ENCODE data around the gene PIP4K2B. TPM values are rescaled to one million over a fixed set of nuclear protein-coding genes. Genes with fewer than 3 reads are reported as not detected.

The PIP4K2B gene
- total and polyA plus RNA-seq, 4 donors = 66.1 to 198 (median 137) TPM

GRCh38 chr17:38752308-38753070 is 46.9 kb downstream of the PIP4K2B start, which contains the start of gene PSMB3:
Gene PSMB3, plus strand, starts transcription at chr17:38752741. Its CDS starts 86 bp downstream, at chr17:38752827.
- WGBS (ENCODE audit: insufficient coverage) = under 1% methylated on average over 44 of the region's 44 CpGs
- Histone ChIP-seq H3K36me3 (ENCODE audit: control insufficient read depth, insufficient read depth, low read length) (peaks cover 24% of the 10 kb centered on the region), H3K4me3 (ENCODE audit: low read depth, low read length) (peak within 1 kb of the TSS; percentile 97), H3K4me1 (ENCODE audit: control insufficient read depth, insufficient read depth, low read length) (peaks cover 46% of the 10 kb centered on the region), H3K9me3 (ENCODE audit: control insufficient read depth, insufficient read depth, low read length) (no peaks in the 10 kb centered on the region), H3K27me3 (ENCODE audit: control insufficient read depth, insufficient read depth, low read length) (no peaks in the 10 kb centered on the region), H3K27ac (ENCODE audit: low read depth, low read length) (peak within 1 kb of the TSS; percentile 93)
- peak; percentile 97 to 100 (median 99) for DNase-seq (ENCODE audit: low read depth in 4 of 6, low spot score in 6 of 6)

- WGBS (ENCODE audit: insufficient coverage) = 0% methylated on average over 44 of the region's 44 CpGs
- Histone ChIP-seq H3K36me3 (ENCODE audit: control insufficient read depth, insufficient read depth, low read length) (peaks cover 21% of the 10 kb centered on the region), H3K4me1 (ENCODE audit: control insufficient read depth, insufficient read depth, low read length) (peaks cover 50% of the 10 kb centered on the region), H3K27ac (ENCODE audit: low read depth, low read length) (peak overlapping the region; percentile 93), H3K4me3 (ENCODE audit: low read depth, low read length) (peak overlapping the region; percentile 97), H3K27me3 (ENCODE audit: control insufficient read depth, insufficient read depth, low read length) (no peaks in the 10 kb centered on the region), H3K9me3 (ENCODE audit: control insufficient read depth, insufficient read depth, low read length) (no peaks in the 10 kb centered on the region)
- peak in 2 of 6 donors; percentile 96 to 97 for DNase-seq (ENCODE audit: low read depth in 4 of 6, low spot score in 6 of 6)
Observed at GRCh38 chr17:38751808-38752307, 47.5 kb downstream of the PIP4K2B start.

- peaks cover 56% of the 10 kb centered on the region for H3K4me1 ChIP-seq (ENCODE audit: control insufficient read depth, insufficient read depth, low read length)
- H3K27me3 ChIP-seq (ENCODE audit: control insufficient read depth, insufficient read depth, low read length) = no peaks in the 10 kb centered on the region
- H3K36me3 ChIP-seq (ENCODE audit: control insufficient read depth, insufficient read depth, low read length) = peaks cover 15% of the 10 kb centered on the region
- WGBS (ENCODE audit: insufficient coverage) = 9% methylated on average over 6 of the region's 10 CpGs
- H3K9me3 ChIP-seq (ENCODE audit: control insufficient read depth, insufficient read depth, low read length) = no peaks in the 10 kb centered on the region
- peak overlapping the region; percentile 93 for H3K27ac ChIP-seq (ENCODE audit: low read depth, low read length)
- DNase-seq (ENCODE audit: low read depth in 4 of 6, low spot score in 6 of 6) = no peak
- peak overlapping the region; percentile 97 for H3K4me3 ChIP-seq (ENCODE audit: low read depth, low read length)
Observed at GRCh38 chr17:38751144-38751807, 48.1 kb downstream of the PIP4K2B start.

GRCh38 chr17:38750312-38751121 is 48.8 kb downstream of the PIP4K2B start:
- peaks cover 7% of the 10 kb centered on the region for H3K36me3 ChIP-seq (ENCODE audit: control insufficient read depth, insufficient read depth, low read length)
- H3K9me3 ChIP-seq (ENCODE audit: control insufficient read depth, insufficient read depth, low read length) = no peaks in the 10 kb centered on the region
- peak overlapping the region; percentile 97 for H3K4me3 ChIP-seq (ENCODE audit: low read depth, low read length)
- H3K4me1 ChIP-seq (ENCODE audit: control insufficient read depth, insufficient read depth, low read length) = peaks cover 63% of the 10 kb centered on the region
- peak in 2 of 6 donors; percentile 70 to 91 for DNase-seq (ENCODE audit: low read depth in 4 of 6, low spot score in 6 of 6)
- H3K27me3 ChIP-seq (ENCODE audit: control insufficient read depth, insufficient read depth, low read length) = no peaks in the 10 kb centered on the region
- peak overlapping the region; percentile 93 for H3K27ac ChIP-seq (ENCODE audit: low read depth, low read length)
- WGBS (ENCODE audit: insufficient coverage) = 9% methylated on average over 25 of the region's 28 CpGs

- H3K9me3 ChIP-seq (ENCODE audit: control insufficient read depth, insufficient read depth, low read length) = no peaks in the 10 kb centered on the region
- peak overlapping the region; percentile 97 for H3K4me3 ChIP-seq (ENCODE audit: low read depth, low read length)
- H3K4me1 ChIP-seq (ENCODE audit: control insufficient read depth, insufficient read depth, low read length) = peaks cover 68% of the 10 kb centered on the region
- peaks cover 2% of the 10 kb centered on the region for H3K36me3 ChIP-seq (ENCODE audit: control insufficient read depth, insufficient read depth, low read length)
- H3K27ac ChIP-seq (ENCODE audit: low read depth, low read length) = peak overlapping the region; percentile 93
- DNase-seq (ENCODE audit: low read depth in 4 of 6, low spot score in 6 of 6) = no peak
- 0% methylated on average over 10 of the region's 12 CpGs for WGBS (ENCODE audit: insufficient coverage)
- no peaks in the 10 kb centered on the region for H3K27me3 ChIP-seq (ENCODE audit: control insufficient read depth, insufficient read depth, low read length)
Observed at GRCh38 chr17:38750044-38750311, 49.4 kb downstream of the PIP4K2B start.

GRCh38 chr17:38749223-38750043 is 49.9 kb downstream of the PIP4K2B start:
- WGBS (ENCODE audit: insufficient coverage) = under 1% methylated on average over 79 of the region's 79 CpGs
- H3K4me3 ChIP-seq (ENCODE audit: low read depth, low read length) = peak overlapping the region; percentile 97
- no peaks in the 10 kb centered on the region for H3K36me3 ChIP-seq (ENCODE audit: control insufficient read depth, insufficient read depth, low read length)
- peak overlapping the region; percentile 93 for H3K27ac ChIP-seq (ENCODE audit: low read depth, low read length)
- H3K27me3 ChIP-seq (ENCODE audit: control insufficient read depth, insufficient read depth, low read length) = no peaks in the 10 kb centered on the region
- H3K4me1 ChIP-seq (ENCODE audit: control insufficient read depth, insufficient read depth, low read length) = peaks cover 72% of the 10 kb centered on the region
- no peaks in the 10 kb centered on the region for H3K9me3 ChIP-seq (ENCODE audit: control insufficient read depth, insufficient read depth, low read length)
- DNase-seq (ENCODE audit: low read depth in 4 of 6, low spot score in 6 of 6) = peak in 2 of 6 donors; percentile 85 to 88

- peak overlapping the region; percentile 97 for H3K4me3 ChIP-seq (ENCODE audit: low read depth, low read length)
- WGBS (ENCODE audit: insufficient coverage) = 0% methylated on average over 32 of the region's 32 CpGs
- H3K36me3 ChIP-seq (ENCODE audit: control insufficient read depth, insufficient read depth, low read length) = no peaks in the 10 kb centered on the region
- H3K9me3 ChIP-seq (ENCODE audit: control insufficient read depth, insufficient read depth, low read length) = no peaks in the 10 kb centered on the region
- H3K4me1 ChIP-seq (ENCODE audit: control insufficient read depth, insufficient read depth, low read length) = peaks cover 74% of the 10 kb centered on the region
- no peak for DNase-seq (ENCODE audit: low read depth in 4 of 6, low spot score in 6 of 6)
- no peaks in the 10 kb centered on the region for H3K27me3 ChIP-seq (ENCODE audit: control insufficient read depth, insufficient read depth, low read length)
- peak overlapping the region; percentile 93 for H3K27ac ChIP-seq (ENCODE audit: low read depth, low read length)
Observed at GRCh38 chr17:38748892-38749222, 50.5 kb downstream of the PIP4K2B start.

GRCh38 chr17:38748149-38748891 is 51.0 kb downstream of the PIP4K2B start, which contains the start of gene PCGF2:
Gene PCGF2, minus strand, starts transcription at chr17:38748336. Its CDS starts 7,934 bp downstream, at chr17:38740402.
- Histone ChIP-seq H3K4me1 (ENCODE audit: control insufficient read depth, insufficient read depth, low read length) (peaks cover 74% of the 10 kb centered on the region), H3K9me3 (ENCODE audit: control insufficient read depth, insufficient read depth, low read length) (no peaks in the 10 kb centered on the region), H3K27ac (ENCODE audit: low read depth, low read length) (peak within 1 kb of the TSS; percentile 93), H3K4me3 (ENCODE audit: low read depth, low read length) (peak within 1 kb of the TSS; percentile 98), H3K27me3 (ENCODE audit: control insufficient read depth, insufficient read depth, low read length) (no peaks in the 10 kb centered on the region), H3K36me3 (ENCODE audit: control insufficient read depth, insufficient read depth, low read length) (peaks cover 4% of the 10 kb centered on the region)
- peak in 4 of 6 donors; percentile 93 to 99 (median 98) for DNase-seq (ENCODE audit: low read depth in 4 of 6, low spot score in 6 of 6)
- WGBS (ENCODE audit: insufficient coverage) = under 1% methylated on average over 24 of the region's 47 CpGs

Measured in spinal cord (tissue), 10 donors.